ENCODE data around the gene MPP2. TPM values are rescaled to one million over a fixed set of nuclear protein-coding genes. Genes with fewer than 3 reads are reported as not detected.
A peak's percentile ranks its signal among the peaks of the same experiment; 100 is the strongest.

Gene MPP2
- total RNA-seq, 4 donors from 2014 or later: 0.42 to 10.7 (median 3.7) TPM

DNA sequence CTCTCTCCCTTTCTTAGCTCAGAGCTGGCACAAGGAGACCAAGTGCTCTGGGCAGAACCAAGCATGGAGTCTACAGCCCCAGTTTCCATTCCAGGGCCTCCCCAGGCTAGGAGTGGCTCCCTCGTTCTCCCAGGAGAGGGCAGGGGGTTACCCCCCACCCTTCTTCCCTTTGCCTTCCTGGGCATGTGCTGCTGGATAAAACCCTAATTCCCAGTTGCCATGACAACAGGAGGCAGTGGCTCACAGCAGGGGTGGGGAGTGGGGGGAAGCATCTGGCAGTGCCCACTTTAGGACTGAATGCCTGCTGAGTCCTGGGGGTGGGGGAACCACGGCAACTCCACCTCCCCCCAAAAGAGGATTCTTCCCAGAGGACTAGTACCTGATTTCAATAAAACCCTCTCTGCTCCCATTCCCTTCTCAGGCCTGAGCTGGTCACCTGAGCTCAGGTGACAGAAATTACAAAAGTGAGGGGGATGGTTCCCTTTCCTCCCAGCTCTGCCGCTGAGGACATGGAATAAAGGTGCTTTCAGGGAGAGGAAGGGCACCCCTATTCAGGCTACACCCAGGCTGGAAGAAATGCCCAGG, 1.8 kb downstream of the MPP2 start:
- TF ChIP-seq, protein P1, sequence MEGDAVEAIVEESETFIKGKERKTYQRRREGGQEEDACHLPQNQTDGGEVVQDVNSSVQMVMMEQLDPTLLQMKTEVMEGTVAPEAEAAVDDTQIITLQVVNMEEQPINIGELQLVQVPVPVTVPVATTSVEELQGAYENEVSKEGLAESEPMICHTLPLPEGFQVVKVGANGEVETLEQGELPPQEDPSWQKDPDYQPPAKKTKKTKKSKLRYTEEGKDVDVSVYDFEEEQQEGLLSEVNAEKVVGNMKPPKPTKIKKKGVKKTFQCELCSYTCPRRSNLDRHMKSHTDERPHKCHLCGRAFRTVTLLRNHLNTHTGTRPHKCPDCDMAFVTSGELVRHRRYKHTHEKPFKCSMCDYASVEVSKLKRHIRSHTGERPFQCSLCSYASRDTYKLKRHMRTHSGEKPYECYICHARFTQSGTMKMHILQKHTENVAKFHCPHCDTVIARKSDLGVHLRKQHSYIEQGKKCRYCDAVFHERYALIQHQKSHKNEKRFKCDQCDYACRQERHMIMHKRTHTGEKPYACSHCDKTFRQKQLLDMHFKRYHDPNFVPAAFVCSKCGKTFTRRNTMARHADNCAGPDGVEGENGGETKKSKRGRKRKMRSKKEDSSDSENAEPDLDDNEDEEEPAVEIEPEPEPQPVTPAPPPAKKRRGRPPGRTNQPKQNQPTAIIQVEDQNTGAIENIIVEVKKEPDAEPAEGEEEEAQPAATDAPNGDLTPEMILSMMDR (IDR thresholded peaks at IDR 0.05): no peak
- TF ChIP-seq POLR2A (IDR thresholded peaks at IDR 0.05): no peak
- no peak for DNase-seq (ENCODE audit: low spot score in 2 of 2)
- intact Hi-C loops (cut with DNase I; ENCODE audit: low total_unique reads): no loop called here
- 40 to 45% methylated on average over 3 of the region's 3 CpGs for WGBS, 2 donors
- H3K4me3 ChIP-seq (ENCODE audit: low read depth, poor library complexity, severe bottlenecking): no peak overlapping the region

DNA sequence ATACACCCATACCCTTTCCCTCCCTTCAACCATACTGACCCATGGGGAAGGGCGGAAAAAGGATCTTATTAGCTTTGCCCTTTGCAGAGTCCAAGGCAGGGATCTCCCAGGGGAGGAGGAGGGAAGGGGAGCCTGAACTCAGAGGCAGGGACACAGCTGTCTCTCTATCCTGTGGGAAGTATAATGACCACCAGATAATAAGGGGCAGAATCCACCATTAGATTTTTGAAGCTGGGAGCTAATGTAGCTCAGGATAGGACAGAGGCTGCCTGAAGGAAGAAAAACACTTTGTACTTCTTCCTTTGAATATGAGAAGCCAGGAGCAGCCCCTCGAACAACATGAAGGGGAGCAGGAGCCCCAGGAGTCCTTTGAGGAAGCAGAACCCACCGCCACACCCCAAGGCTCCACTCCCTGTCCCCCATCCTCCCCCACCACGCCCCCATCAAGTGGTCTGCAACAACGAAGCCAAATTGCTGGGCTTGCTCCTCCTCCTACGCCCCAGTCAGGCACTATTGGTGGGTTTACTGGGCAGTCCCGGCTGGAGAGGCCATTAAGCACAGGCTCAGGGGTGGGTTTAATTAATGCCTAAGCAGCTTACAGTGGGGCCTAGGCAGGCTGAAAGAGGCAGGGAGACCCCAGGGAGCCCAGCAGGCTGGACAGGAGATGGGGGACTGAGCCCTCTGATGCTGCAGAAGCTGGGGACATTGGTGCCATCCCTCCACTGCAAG, 5.3 kb downstream of the MPP2 start:
- intact Hi-C loops (cut with DNase I; ENCODE audit: low total_unique reads): no loop called here
- no peak for DNase-seq (ENCODE audit: low spot score in 2 of 2)
- TF ChIP-seq, protein P1 (IDR thresholded peaks at IDR 0.05): no peak
- TF ChIP-seq POLR2A (IDR thresholded peaks at IDR 0.05): no peak
- H3K4me3 ChIP-seq (ENCODE audit: low read depth, poor library complexity, severe bottlenecking): no peak overlapping the region
- WGBS, 2 donors: 57 to 66% methylated on average over 7 of the region's 7 CpGs

DNA sequence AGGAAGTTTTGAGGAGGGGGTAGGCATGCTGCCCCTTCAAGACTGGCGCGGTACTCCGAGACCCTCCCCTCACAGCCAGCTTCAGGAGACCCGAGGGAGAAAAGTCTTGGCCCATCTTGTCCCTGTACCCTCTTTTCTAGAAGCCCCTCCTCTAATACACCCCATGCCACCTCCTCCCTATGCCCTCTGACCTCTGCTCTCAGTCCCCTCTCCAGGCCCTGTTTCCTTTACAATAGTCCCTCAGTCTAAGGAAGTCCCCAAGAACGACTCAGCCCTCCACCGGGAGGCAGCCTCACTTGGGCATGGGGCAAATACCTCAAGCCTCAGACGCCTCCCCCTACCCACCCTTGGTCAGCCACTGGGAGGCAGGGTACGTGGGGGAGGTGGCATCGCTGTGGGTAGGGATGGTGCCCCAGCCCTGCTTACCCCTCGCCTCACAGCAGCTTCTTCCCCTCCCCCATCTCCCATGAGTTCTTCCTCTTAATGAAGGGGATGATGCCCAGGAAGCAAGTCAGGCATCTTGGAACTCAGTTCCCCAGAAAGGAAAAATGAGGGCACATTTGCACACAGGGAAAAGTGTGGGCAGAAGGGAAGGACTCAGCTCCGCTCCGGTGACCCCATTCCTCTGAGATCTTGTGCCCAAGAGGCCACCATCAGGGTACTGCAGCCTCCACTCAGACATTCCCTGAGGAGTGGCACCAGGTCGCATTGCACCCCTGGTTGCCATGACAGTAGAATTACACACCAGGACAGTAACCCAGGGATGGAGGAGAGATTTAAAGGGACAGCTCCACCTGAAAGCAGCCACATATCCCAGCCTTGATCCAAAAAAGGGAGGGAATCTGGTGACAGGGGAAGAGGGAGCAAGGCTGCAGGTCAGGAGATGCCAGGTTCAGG, 6.2 kb downstream of the MPP2 start:
- DNase-seq (ENCODE audit: low spot score in 2 of 2): no peak
- WGBS, 2 donors: 34 to 38% methylated on average over 13 of the region's 13 CpGs
- TF ChIP-seq, protein P1 (IDR thresholded peaks at IDR 0.05): no peak
- no peak for TF ChIP-seq POLR2A (IDR thresholded peaks at IDR 0.05)
- intact Hi-C loops (cut with DNase I; ENCODE audit: low total_unique reads): no loop called here
- no peak overlapping the region for H3K4me3 ChIP-seq (ENCODE audit: low read depth, poor library complexity, severe bottlenecking)

DNA sequence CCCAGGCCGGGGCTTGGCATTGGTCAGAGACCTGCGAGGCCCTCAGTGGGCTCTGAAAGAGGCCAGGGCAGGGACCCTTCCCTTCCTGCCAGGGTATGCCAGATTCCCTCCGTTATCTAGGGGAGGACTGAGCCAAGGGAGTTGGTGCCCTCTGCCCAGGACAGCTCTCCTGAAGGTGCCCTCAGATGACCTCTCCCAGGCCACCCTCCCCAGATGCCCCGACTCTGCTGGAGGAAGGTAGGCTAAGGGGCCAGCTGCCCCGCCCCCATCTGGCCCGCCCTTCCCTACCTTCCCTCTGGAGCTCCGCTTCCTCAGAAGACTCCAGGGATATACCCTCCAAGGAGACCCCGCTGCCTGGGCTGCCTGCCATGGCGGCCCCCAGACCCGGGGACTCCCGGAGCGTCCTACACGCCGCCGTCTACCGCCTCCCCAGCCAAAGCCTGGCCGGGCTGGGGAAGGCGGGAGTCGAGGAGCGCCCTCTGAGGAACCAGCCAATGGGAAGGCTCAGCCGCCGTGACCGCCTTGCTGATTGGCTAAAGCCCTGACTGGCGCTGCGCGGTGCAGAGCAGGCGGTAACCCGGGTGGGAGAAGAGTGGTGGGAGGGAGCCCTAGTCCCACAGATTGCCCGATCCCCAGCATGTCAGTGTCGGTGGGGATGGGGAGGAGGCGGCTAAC, 7.0 kb downstream of the MPP2 start:
- intact Hi-C loops (cut with DNase I; ENCODE audit: low total_unique reads): no loop called here
- 4 to 20% methylated on average over 11 to 30 of the region's 31 CpGs for whole genome bisulfite sequencing, 2 donors
- no peak overlapping the region for H3K4me3 ChIP-seq (ENCODE audit: low read depth, poor library complexity, severe bottlenecking)
- peak; percentile 68 to 96 for DNase-seq (ENCODE audit: low spot score in 2 of 2)
- no peak for TF ChIP-seq POLR2A (IDR thresholded peaks at IDR 0.05)
- TF ChIP-seq, protein P1 (IDR thresholded peaks at IDR 0.05): no peak

DNA sequence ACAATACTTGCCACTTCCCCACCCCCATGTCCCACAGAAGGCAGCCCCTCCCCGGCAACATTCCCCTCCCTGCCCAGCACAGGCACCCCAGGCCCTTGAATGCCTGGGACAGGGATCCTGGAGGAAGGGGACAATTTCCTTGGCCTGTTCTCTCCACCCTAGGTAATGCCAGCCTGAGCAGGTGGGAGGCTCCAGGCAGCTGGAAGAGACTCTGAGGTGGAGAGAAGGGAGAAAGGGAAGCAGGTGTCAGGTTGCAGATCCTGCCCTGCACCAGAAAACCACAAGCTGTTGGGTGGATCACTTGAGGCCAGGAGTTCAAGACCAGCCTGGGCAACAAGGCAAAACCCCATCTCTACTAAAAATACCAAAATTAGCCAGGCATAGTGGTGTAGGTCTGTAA, 8.9 kb downstream of the MPP2 start:
- no peak overlapping the region for H3K4me3 ChIP-seq (ENCODE audit: low read depth, poor library complexity, severe bottlenecking)
- TF ChIP-seq, protein P1 (IDR thresholded peaks at IDR 0.05): no peak
- no peak for TF ChIP-seq POLR2A (IDR thresholded peaks at IDR 0.05)
- 20 to 40% methylated on average over 1 of the region's 1 CpG for WGBS, 2 donors
- intact Hi-C loops (cut with DNase I; ENCODE audit: low total_unique reads): no loop called here
- DNase-seq (ENCODE audit: low spot score in 2 of 2): no peak
